GM23338 (cell line): ENCODE data around the gene EPSTI1.

Experiments used
- EZH2 ChIP-seq: fragments of 200-600 bp; sonication (generic); IDR thresholded peaks from one replicate; pipeline ENCODE4 v1.8.0; 2017; ENCODE audit warnings: antibody characterized with exemption, mild to moderate bottlenecking, low read depth; ENCODE audit not compliant: unreplicated experiment
- POLR2AphosphoS5 ChIP-seq: IDR thresholded peaks from 2 replicates; pipeline ENCODE4 v1.6.1; 2016; ENCODE audit warnings: antibody characterized with exemption, low read depth
- TF ChIP-seq, protein P1 (sequence below), 2 experiments: fragments of 200-600 bp in 1 of 2; sonication (generic) in 1 of 2; conservative IDR thresholded peaks; 2 replicates each; pipeline versions ENCODE4 v1.5.1 to v1.6.1; 2016 to 2017; ENCODE audit warnings: antibody characterized with exemption in 2 of 2, low read depth in 2 of 2, mild to moderate bottlenecking in 2 of 2, moderate library complexity in 1 of 2
- TF ChIP-seq, protein P2 (sequence below): IDR thresholded peaks from 2 replicates; pipeline ENCODE4 v1.6.1; 2016; ENCODE audit warnings: antibody characterized with exemption

DNA sequence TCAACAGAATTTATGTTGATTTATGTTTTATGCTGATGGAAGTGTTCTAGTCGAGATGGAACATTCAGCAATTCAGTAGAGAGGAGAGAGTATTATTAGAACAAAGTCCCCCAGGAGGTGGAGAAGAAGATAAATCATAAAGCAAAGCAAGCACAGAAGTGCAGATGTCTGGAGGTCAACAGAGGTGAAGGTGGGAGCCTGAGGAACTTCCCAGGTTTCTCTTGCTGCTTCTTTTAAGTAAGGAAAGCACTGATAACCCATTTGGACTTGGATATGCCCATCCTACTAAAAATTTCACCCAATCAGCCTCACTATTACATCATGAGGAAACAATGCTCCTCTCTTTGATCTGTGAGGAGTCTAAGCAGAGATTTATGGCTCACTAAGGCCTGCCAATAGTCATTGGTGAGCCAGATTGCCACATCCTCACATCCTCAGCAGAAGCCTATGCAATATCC is 98.8 kb downstream of the EPSTI1 start:
- TF ChIP-seq, protein P1, sequence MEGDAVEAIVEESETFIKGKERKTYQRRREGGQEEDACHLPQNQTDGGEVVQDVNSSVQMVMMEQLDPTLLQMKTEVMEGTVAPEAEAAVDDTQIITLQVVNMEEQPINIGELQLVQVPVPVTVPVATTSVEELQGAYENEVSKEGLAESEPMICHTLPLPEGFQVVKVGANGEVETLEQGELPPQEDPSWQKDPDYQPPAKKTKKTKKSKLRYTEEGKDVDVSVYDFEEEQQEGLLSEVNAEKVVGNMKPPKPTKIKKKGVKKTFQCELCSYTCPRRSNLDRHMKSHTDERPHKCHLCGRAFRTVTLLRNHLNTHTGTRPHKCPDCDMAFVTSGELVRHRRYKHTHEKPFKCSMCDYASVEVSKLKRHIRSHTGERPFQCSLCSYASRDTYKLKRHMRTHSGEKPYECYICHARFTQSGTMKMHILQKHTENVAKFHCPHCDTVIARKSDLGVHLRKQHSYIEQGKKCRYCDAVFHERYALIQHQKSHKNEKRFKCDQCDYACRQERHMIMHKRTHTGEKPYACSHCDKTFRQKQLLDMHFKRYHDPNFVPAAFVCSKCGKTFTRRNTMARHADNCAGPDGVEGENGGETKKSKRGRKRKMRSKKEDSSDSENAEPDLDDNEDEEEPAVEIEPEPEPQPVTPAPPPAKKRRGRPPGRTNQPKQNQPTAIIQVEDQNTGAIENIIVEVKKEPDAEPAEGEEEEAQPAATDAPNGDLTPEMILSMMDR (conservative IDR thresholded peaks at IDR 0.05; ENCODE audit: low read depth in 2 of 2) = no peak
- TF ChIP-seq EZH2 = no peak
- TF ChIP-seq, protein P2, sequence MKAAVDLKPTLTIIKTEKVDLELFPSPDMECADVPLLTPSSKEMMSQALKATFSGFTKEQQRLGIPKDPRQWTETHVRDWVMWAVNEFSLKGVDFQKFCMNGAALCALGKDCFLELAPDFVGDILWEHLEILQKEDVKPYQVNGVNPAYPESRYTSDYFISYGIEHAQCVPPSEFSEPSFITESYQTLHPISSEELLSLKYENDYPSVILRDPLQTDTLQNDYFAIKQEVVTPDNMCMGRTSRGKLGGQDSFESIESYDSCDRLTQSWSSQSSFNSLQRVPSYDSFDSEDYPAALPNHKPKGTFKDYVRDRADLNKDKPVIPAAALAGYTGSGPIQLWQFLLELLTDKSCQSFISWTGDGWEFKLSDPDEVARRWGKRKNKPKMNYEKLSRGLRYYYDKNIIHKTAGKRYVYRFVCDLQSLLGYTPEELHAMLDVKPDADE = no peak
- TF ChIP-seq POLR2AphosphoS5 = no peak
